GM23338 (cell line): Measurements from ENCODE around the gene TMUB2. TPM values are rescaled to one million over a fixed set of nuclear protein-coding genes. Genes with fewer than 3 reads are reported as not detected.

Source experiments
- ATAC-seq: fragments of 200-7000 bp; cut with Tn5 transposase; 3 replicates; pipeline ENCODE4 v1.9.1; 2020
- DNase-seq: peaks from one replicate; pipeline ENCODE4 v3.0.0-alpha.2; 2015; ENCODE audit warnings: low spot score
- H2AFZ ChIP-seq: fragments of 200-600 bp; sonication (generic); 2 replicates; pipeline ENCODE4 v1.8.0; 2016; ENCODE audit warnings: antibody characterized with exemption, mild to moderate bottlenecking, moderate library complexity
- H3F3A ChIP-seq: fragments of 200-600 bp; sonication (generic); replicated peaks from 2 replicates; pipeline ENCODE4 v1.8.0; 2017; ENCODE audit warnings: antibody characterized with exemption, mixed run types, low read depth
- H3K27ac ChIP-seq: fragments of 200-600 bp; sonication (generic); 2 replicates; pipeline ENCODE4 v1.6.1; 2016; ENCODE audit warnings: low read depth
- H3K27me3 ChIP-seq: fragments of 200-600 bp; sonication (generic); 2 replicates; pipeline ENCODE4 v1.8.0; 2016; ENCODE audit warnings: mild to moderate bottlenecking, mixed run types, moderate library complexity; ENCODE audit not compliant: insufficient read depth
- H3K36me3 ChIP-seq: fragments of 200-600 bp; sonication (generic); 2 replicates; pipeline ENCODE4 v1.8.0; 2016; ENCODE audit warnings: mild to moderate bottlenecking; ENCODE audit not compliant: insufficient read depth
- H3K4me1 ChIP-seq: fragments of 200-600 bp; sonication (generic); 2 replicates; pipeline ENCODE4 v1.8.0; 2016; ENCODE audit warnings: mild to moderate bottlenecking, moderate library complexity; ENCODE audit not compliant: insufficient read depth
- H3K4me2 ChIP-seq: fragments of 200-600 bp; sonication (generic); 2 replicates; pipeline ENCODE4 v1.7.1; 2017; ENCODE audit warnings: mixed run types
- H3K4me3 ChIP-seq: fragments of 200-600 bp; sonication (generic); 2 replicates; pipeline ENCODE4 v1.6.1; 2016; ENCODE audit warnings: mixed run types
- H3K79me2 ChIP-seq: fragments of 200-600 bp; sonication (generic); replicated peaks from 2 replicates; pipeline ENCODE4 v1.8.0; 2017; ENCODE audit warnings: mild to moderate bottlenecking; ENCODE audit not compliant: insufficient read depth
- H3K9me2 ChIP-seq: fragments of 200-600 bp; sonication (generic); 2 replicates; pipeline ENCODE4 v1.8.0; 2017; ENCODE audit not compliant: insufficient read depth
- H4K20me1 ChIP-seq: fragments of 200-600 bp; sonication (generic); replicated peaks from 2 replicates; pipeline ENCODE4 v1.8.0; 2017; ENCODE audit warnings: mild to moderate bottlenecking; ENCODE audit not compliant: insufficient read depth
- H3K27ac Mint-ChIP-seq: 2 replicates; pipeline ENCODE4 v1.8.0; 2020; ENCODE audit warnings: inconsistent platforms, mild to moderate bottlenecking, moderate library complexity, mixed read lengths
- H3K27me3 Mint-ChIP-seq: 3 replicates; pipeline ENCODE4 v1.8.0; 2022; ENCODE audit warnings: low read depth, mild to moderate bottlenecking, moderate library complexity, mixed read lengths, inconsistent platforms; ENCODE audit not compliant: insufficient read depth, poor library complexity
- H3K36me3 Mint-ChIP-seq: 3 replicates; pipeline ENCODE4 v1.8.0; 2021; ENCODE audit warnings: low read depth, mild to moderate bottlenecking, inconsistent platforms, moderate library complexity, mixed read lengths
- H3K4me1 Mint-ChIP-seq: 3 replicates; pipeline ENCODE4 v1.8.0; 2020; ENCODE audit warnings: mild to moderate bottlenecking, inconsistent platforms, mixed read lengths
- H3K4me3 Mint-ChIP-seq: 3 replicates; pipeline ENCODE4 v1.8.0; 2021; ENCODE audit warnings: moderate library complexity, mild to moderate bottlenecking, inconsistent platforms, mixed read lengths
- H3K9me3 Mint-ChIP-seq: 3 replicates; pipeline ENCODE4 v1.8.0; 2020; ENCODE audit warnings: moderate library complexity, mild to moderate bottlenecking, inconsistent platforms, mixed read lengths
- CREB1 ChIP-seq: fragments of 250-450 bp; sonication (Bioruptor Pico); IDR thresholded peaks from 2 replicates; pipeline ENCODE4 v1.5.0; 2020; ENCODE audit warnings: low read depth, mild to moderate bottlenecking, moderate library complexity
- EZH2phosphoT487 ChIP-seq: fragments of 200-600 bp; sonication (generic); IDR thresholded peaks from one replicate; pipeline ENCODE4 v1.8.1; 2018; ENCODE audit warnings: antibody characterized with exemption; ENCODE audit not compliant: unreplicated experiment
- JUNB ChIP-seq: IDR thresholded peaks from one replicate; pipeline ENCODE4 v1.6.1; 2016; ENCODE audit warnings: antibody characterized with exemption; ENCODE audit not compliant: unreplicated experiment
- NANOG ChIP-seq: IDR thresholded peaks from 2 replicates; pipeline ENCODE4 v1.6.1; 2016; ENCODE audit warnings: antibody characterized with exemption, borderline replicate concordance
- POLR2AphosphoS5 ChIP-seq: IDR thresholded peaks from 2 replicates; pipeline ENCODE4 v1.6.1; 2016; ENCODE audit warnings: antibody characterized with exemption, low read depth
- STAT1 ChIP-seq: IDR thresholded peaks from one replicate; pipeline ENCODE4 v1.6.1; 2016; ENCODE audit warnings: antibody characterized with exemption; ENCODE audit not compliant: unreplicated experiment
- ZNF114 ChIP-seq: fragments of 250-450 bp; sonication (Bioruptor Pico); IDR thresholded peaks from 2 replicates; pipeline ENCODE4 v1.5.0; 2020; ENCODE audit warnings: mild to moderate bottlenecking, moderate library complexity
- polyA plus RNA-seq: library from polyadenylated mRNA; unstranded; fragments of >200 nt; fragmentation: Nextera tagmentation; extraction: Ambion mirVana; gene quantifications from 2 replicates; pipeline ENCODE4 v1.2.1, GENCODE V29; 2016
- total RNA-seq: library from RNA; depleted of rRNA; stranded (reverse); fragments of >200 nt; shearing (Covaris generic); gene quantifications from 2 replicates; pipeline ENCODE4 v1.2.3, GENCODE V29; 2014
- TF ChIP-seq, protein P1 (sequence below): fragments of 250-450 bp; sonication (Bioruptor Pico); IDR thresholded peaks from 2 replicates; pipeline ENCODE4 v1.5.0; 2020; ENCODE audit warnings: mild to moderate bottlenecking, moderate library complexity
- TF ChIP-seq, protein P2 (sequence below), 2 experiments: fragments of 200-600 bp in 1 of 2; sonication (generic) in 1 of 2; conservative IDR thresholded peaks; 2 replicates each; pipeline versions ENCODE4 v1.5.1 to v1.6.1; 2016 to 2017; ENCODE audit warnings: antibody characterized with exemption in 2 of 2, low read depth in 2 of 2, mild to moderate bottlenecking in 2 of 2, moderate library complexity in 1 of 2
- TF ChIP-seq, protein P3 (sequence below): IDR thresholded peaks from one replicate; pipeline ENCODE4 v1.6.1; 2018; ENCODE audit warnings: antibody characterized with exemption; ENCODE audit not compliant: unreplicated experiment
- TF ChIP-seq, protein P4 (sequence below): IDR thresholded peaks from 2 replicates; pipeline ENCODE4 v1.6.1; 2016; ENCODE audit warnings: antibody characterized with exemption

TMUB2 gene
- total and polyA plus RNA-seq, 2 experiments from 2014 or later, result 16.5 to 20.8 TPM

DNA sequence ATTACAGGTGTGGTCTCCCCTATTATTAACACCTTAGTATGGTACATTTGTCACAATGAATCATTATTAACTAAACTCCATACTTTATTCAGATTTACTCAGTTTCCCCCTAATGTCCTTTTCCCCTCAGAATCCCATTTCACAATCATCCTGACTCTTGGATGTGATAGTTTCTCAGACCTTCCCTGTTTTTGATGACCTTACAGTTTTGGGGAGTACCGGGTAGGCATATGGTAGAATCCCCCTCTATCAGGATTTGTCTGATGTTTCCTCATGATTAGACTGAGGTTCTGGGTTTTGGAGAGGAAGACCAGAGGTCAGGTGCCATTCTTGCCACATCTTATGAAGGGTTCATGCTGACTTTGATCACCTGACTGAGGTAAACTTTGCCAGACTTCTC is 22.3 kb upstream of the TMUB2 start:
- Histone ChIP-seq H3K79me2 (no peaks in the 10 kb centered on the region), H3K36me3 (peaks cover 3% of the 10 kb centered on the region; the same call in 1 of the 2 replicates), H3K9me2 (no peaks in the 10 kb centered on the region), H3K27ac (no peak overlapping the region), H3K4me2 (no peak overlapping the region), H3K4me1 (no peaks in the 10 kb centered on the region), H2AFZ (no peak overlapping the region), H3K27me3 (no peaks in the 10 kb centered on the region), H4K20me1 (no peaks in the 10 kb centered on the region), H3K4me3 (no peak overlapping the region), H3F3A (no peaks in the 10 kb centered on the region; the same call in none of the 2 replicates)
- no peak for TF ChIP-seq JUNB
- no peak for TF ChIP-seq ZNF114 (CRISPR knock-in tag)
- TF ChIP-seq, protein P1, sequence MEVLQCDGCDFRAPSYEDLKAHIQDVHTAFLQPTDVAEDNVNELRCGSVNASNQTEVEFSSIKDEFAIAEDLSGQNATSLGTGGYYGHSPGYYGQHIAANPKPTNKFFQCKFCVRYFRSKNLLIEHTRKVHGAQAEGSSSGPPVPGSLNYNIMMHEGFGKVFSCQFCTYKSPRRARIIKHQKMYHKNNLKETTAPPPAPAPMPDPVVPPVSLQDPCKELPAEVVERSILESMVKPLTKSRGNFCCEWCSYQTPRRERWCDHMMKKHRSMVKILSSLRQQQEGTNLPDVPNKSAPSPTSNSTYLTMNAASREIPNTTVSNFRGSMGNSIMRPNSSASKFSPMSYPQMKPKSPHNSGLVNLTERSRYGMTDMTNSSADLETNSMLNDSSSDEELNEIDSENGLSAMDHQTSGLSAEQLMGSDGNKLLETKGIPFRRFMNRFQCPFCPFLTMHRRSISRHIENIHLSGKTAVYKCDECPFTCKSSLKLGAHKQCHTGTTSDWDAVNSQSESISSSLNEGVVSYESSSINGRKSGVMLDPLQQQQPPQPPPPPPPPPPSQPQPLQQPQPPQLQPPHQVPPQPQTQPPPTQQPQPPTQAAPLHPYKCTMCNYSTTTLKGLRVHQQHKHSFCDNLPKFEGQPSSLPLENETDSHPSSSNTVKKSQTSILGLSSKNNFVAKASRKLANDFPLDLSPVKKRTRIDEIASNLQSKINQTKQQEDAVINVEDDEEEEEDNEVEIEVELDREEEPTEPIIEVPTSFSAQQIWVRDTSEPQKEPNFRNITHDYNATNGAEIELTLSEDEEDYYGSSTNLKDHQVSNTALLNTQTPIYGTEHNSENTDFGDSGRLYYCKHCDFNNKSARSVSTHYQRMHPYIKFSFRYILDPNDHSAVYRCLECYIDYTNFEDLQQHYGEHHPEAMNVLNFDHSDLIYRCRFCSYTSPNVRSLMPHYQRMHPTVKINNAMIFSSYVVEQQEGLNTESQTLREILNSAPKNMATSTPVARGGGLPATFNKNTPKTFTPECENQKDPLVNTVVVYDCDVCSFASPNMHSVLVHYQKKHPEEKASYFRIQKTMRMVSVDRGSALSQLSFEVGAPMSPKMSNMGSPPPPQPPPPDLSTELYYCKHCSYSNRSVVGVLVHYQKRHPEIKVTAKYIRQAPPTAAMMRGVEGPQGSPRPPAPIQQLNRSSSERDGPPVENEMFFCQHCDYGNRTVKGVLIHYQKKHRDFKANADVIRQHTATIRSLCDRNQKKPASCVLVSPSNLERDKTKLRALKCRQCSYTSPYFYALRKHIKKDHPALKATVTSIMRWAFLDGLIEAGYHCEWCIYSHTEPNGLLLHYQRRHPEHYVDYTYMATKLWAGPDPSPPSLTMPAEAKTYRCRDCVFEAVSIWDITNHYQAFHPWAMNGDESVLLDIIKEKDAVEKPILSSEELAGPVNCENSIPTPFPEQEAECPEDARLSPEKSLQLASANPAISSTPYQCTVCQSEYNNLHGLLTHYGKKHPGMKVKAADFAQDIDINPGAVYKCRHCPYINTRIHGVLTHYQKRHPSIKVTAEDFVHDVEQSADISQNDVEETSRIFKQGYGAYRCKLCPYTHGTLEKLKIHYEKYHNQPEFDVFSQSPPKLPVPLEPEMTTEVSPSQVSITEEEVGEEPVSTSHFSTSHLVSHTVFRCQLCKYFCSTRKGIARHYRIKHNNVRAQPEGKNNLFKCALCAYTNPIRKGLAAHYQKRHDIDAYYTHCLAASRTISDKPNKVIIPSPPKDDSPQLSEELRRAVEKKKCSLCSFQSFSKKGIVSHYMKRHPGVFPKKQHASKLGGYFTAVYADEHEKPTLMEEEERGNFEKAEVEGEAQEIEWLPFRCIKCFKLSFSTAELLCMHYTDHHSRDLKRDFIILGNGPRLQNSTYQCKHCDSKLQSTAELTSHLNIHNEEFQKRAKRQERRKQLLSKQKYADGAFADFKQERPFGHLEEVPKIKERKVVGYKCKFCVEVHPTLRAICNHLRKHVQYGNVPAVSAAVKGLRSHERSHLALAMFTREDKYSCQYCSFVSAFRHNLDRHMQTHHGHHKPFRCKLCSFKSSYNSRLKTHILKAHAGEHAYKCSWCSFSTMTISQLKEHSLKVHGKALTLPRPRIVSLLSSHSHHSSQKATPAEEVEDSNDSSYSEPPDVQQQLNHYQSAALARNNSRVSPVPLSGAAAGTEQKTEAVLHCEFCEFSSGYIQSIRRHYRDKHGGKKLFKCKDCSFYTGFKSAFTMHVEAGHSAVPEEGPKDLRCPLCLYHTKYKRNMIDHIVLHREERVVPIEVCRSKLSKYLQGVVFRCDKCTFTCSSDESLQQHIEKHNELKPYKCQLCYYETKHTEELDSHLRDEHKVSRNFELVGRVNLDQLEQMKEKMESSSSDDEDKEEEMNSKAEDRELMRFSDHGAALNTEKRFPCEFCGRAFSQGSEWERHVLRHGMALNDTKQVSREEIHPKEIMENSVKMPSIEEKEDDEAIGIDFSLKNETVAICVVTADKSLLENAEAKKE (CRISPR knock-in tag), result no peak
- no peak for TF ChIP-seq EZH2phosphoT487
- no peak for TF ChIP-seq STAT1
- TF ChIP-seq POLR2AphosphoS5, result no peak
- TF ChIP-seq CREB1 (CRISPR knock-in tag), result no peak
- TF ChIP-seq, protein P2, sequence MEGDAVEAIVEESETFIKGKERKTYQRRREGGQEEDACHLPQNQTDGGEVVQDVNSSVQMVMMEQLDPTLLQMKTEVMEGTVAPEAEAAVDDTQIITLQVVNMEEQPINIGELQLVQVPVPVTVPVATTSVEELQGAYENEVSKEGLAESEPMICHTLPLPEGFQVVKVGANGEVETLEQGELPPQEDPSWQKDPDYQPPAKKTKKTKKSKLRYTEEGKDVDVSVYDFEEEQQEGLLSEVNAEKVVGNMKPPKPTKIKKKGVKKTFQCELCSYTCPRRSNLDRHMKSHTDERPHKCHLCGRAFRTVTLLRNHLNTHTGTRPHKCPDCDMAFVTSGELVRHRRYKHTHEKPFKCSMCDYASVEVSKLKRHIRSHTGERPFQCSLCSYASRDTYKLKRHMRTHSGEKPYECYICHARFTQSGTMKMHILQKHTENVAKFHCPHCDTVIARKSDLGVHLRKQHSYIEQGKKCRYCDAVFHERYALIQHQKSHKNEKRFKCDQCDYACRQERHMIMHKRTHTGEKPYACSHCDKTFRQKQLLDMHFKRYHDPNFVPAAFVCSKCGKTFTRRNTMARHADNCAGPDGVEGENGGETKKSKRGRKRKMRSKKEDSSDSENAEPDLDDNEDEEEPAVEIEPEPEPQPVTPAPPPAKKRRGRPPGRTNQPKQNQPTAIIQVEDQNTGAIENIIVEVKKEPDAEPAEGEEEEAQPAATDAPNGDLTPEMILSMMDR (conservative IDR thresholded peaks at IDR 0.05; ENCODE audit: low read depth in 2 of 2), result no peak
- TF ChIP-seq NANOG, result no peak
- TF ChIP-seq, protein P3, sequence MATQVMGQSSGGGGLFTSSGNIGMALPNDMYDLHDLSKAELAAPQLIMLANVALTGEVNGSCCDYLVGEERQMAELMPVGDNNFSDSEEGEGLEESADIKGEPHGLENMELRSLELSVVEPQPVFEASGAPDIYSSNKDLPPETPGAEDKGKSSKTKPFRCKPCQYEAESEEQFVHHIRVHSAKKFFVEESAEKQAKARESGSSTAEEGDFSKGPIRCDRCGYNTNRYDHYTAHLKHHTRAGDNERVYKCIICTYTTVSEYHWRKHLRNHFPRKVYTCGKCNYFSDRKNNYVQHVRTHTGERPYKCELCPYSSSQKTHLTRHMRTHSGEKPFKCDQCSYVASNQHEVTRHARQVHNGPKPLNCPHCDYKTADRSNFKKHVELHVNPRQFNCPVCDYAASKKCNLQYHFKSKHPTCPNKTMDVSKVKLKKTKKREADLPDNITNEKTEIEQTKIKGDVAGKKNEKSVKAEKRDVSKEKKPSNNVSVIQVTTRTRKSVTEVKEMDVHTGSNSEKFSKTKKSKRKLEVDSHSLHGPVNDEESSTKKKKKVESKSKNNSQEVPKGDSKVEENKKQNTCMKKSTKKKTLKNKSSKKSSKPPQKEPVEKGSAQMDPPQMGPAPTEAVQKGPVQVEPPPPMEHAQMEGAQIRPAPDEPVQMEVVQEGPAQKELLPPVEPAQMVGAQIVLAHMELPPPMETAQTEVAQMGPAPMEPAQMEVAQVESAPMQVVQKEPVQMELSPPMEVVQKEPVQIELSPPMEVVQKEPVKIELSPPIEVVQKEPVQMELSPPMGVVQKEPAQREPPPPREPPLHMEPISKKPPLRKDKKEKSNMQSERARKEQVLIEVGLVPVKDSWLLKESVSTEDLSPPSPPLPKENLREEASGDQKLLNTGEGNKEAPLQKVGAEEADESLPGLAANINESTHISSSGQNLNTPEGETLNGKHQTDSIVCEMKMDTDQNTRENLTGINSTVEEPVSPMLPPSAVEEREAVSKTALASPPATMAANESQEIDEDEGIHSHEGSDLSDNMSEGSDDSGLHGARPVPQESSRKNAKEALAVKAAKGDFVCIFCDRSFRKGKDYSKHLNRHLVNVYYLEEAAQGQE, result no peak
- TF ChIP-seq, protein P4, sequence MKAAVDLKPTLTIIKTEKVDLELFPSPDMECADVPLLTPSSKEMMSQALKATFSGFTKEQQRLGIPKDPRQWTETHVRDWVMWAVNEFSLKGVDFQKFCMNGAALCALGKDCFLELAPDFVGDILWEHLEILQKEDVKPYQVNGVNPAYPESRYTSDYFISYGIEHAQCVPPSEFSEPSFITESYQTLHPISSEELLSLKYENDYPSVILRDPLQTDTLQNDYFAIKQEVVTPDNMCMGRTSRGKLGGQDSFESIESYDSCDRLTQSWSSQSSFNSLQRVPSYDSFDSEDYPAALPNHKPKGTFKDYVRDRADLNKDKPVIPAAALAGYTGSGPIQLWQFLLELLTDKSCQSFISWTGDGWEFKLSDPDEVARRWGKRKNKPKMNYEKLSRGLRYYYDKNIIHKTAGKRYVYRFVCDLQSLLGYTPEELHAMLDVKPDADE, result no peak
- ATAC-seq (no peak), DNase-seq (no peak)
- Mint-ChIP-seq H3K27me3 (peaks cover 2% of the 10 kb centered on the region), H3K9me3 (no peaks in the 10 kb centered on the region), H3K36me3 (peaks cover 28% of the 10 kb centered on the region), H3K4me3 (no peak overlapping the region), H3K27ac (no peak overlapping the region), H3K4me1 (peaks cover 9% of the 10 kb centered on the region)
